Kidney (tissue), 14 donors: ENCODE results near the gene BOD1L1. TPM values are rescaled to one million over a fixed set of nuclear protein-coding genes. Genes with fewer than 3 reads are reported as not detected.

Experiments
- DNase-seq, 5 donors: peaks; one replicate each; pipeline ENCODE4 v3.0.0-alpha.2; 2013 to 2020
- FAIRE-seq: peaks from 2 replicates; lab custom pipeline; 2012; peaks lifted over from hg19 to GRCh38; lab: Jason Lieb, UNC
- H3K27ac ChIP-seq, 2 donors: one replicate each; pipeline ENCODE4 v1.7.0; 2013; ENCODE audit warnings: low read depth in 2 of 2, low read length in 2 of 2, inconsistent platforms in 1 of 2
- H3K27me3 ChIP-seq: one replicate; pipeline ENCODE4 v1.7.1; 2013; ENCODE audit warnings: low read length, inconsistent platforms; ENCODE audit not compliant: control insufficient read depth, insufficient read depth
- H3K36me3 ChIP-seq, 3 donors: one replicate each; pipeline versions ENCODE4 v1.7.0 to v1.7.1; 2013; ENCODE audit warnings: low read length in 3 of 3, control low read depth in 1 of 3, inconsistent platforms in 1 of 3; ENCODE audit not compliant: insufficient read depth in 3 of 3, control insufficient read depth in 2 of 3
- H3K4me1 ChIP-seq, 3 donors: one replicate each; pipeline versions ENCODE4 v1.7.0 to v1.7.1; 2013; ENCODE audit warnings: low read length in 3 of 3, inconsistent platforms in 1 of 3, low read depth in 1 of 3; ENCODE audit not compliant: control insufficient read depth in 2 of 3, insufficient read depth in 2 of 3
- H3K4me3 ChIP-seq, 3 donors: one replicate each; pipeline versions ENCODE4 v1.7.0 to v1.8.1; 2013; ENCODE audit warnings: low read length in 3 of 3, control low read depth in 1 of 3, inconsistent platforms in 1 of 3
- H3K9ac ChIP-seq, 3 donors: one replicate each; pipeline versions ENCODE4 v1.7.0 to v1.7.1; 2013; ENCODE audit warnings: low read length in 3 of 3, control low read depth in 1 of 3, inconsistent platforms in 1 of 3
- H3K9me3 ChIP-seq, 3 donors: one replicate each; pipeline versions ENCODE4 v1.7.0 to v1.7.1; 2013; ENCODE audit warnings: low read length in 3 of 3, control low read depth in 1 of 3, inconsistent platforms in 1 of 3; ENCODE audit not compliant: control insufficient read depth in 2 of 3, insufficient read depth in 1 of 3
- CTCF ChIP-seq: IDR thresholded peaks from 3 replicates; pipeline ENCODE4 v1.5.1; 2012; ENCODE audit warnings: mild to moderate bottlenecking, moderate library complexity, borderline replicate concordance; ENCODE audit not compliant: insufficient read depth; ENCODE audit errors: extremely low read depth
- intact Hi-C: fragments of 100-400 bp; cut with DNase I; formaldehyde crosslinking; loops from one replicate; pipeline ENCODE4 v1.11.1; 2022
- polyA plus RNA-seq: library from polyadenylated mRNA; stranded (reverse); fragments of 350-450 nt; fragmentation: Illumina TruSeq; extraction: RNeasy Lipid Tissue Mini Kit (QIAGEN cat#74804); gene quantifications from one replicate; pipeline ENCODE4 v1.2.3, GENCODE V29; 2014; ENCODE audit warnings: low read depth, low replicate concordance; ENCODE audit not compliant: insufficient read depth
- total RNA-seq: library from RNA; stranded (reverse); fragmentation: NEBNext Ultra II Directional; extraction: Animal tissue kit (Norgen Biotek cat#: 25700); gene quantifications from one replicate; pipeline ENCODE4 v1.2.1, GENCODE V29; 2021
- donor health status: control.
- donor health status: control.
- donor health status: control.
- donor health status: control.
- donor health status: control.
- donor health status: DM: yes; HTN: yes; CAD: no.
- donor health status: Normal renal cell carcinoma (clear cell type).

BOD1L1 gene
- total and polyA plus RNA-seq, 2 donors from 2014 or later: 9.0 to 45.6 TPM

DNA sequence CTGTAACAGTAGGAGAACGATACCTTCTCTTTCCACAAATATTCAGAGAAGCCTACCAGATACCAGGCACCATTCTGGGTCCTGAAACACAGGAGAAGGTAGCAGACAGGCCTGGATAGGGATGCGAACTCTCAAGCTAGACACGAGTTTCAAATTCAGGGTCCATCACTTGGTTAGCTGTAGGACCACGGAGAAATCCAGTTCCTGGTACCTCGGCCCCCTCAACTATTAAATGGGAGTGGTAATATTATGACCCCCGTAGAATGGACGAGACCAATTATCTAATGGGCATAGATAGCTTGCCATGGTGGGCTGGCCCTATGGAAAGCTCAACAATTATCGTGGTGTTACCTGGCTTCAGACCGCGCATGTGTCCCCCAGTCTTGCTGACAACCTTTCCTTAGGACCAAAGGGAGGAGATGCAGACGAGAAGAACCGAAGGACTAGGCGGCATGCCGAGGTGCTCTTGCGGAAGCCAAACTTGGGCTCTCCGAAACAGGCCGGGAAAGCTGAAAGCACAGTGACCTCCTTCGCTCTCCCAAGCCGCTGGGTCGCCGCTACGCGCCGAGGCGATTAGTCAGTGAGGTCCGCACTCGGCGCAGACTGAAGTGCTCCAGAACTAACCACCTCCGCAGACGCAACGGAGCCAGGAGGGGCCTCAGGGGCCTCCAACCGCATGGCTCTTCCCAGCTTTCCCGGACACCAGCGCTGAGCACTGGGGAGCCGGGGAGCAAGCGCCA lies 102.9 kb downstream of the BOD1L1 start:
- H3K4me1 ChIP-seq: no peaks in the 10 kb centered on the region
- H3K4me3 ChIP-seq: no peak overlapping the region
- H3K27ac ChIP-seq: no peak overlapping the region
- TF ChIP-seq CTCF: no peak
- intact Hi-C loops: no loop called here
- no peak overlapping the region for H3K9ac ChIP-seq
- H3K27me3 ChIP-seq: peaks cover 73% of the 10 kb centered on the region
- H3K9me3 ChIP-seq: peaks cover 0 to 11% (median 7%) of the 10 kb centered on the region in 3 donors
- FAIRE-seq (no peak), DNase-seq (peak in 2 of 5 donors; percentile 7 to 24)
- no peaks in the 10 kb centered on the region for H3K36me3 ChIP-seq

DNA sequence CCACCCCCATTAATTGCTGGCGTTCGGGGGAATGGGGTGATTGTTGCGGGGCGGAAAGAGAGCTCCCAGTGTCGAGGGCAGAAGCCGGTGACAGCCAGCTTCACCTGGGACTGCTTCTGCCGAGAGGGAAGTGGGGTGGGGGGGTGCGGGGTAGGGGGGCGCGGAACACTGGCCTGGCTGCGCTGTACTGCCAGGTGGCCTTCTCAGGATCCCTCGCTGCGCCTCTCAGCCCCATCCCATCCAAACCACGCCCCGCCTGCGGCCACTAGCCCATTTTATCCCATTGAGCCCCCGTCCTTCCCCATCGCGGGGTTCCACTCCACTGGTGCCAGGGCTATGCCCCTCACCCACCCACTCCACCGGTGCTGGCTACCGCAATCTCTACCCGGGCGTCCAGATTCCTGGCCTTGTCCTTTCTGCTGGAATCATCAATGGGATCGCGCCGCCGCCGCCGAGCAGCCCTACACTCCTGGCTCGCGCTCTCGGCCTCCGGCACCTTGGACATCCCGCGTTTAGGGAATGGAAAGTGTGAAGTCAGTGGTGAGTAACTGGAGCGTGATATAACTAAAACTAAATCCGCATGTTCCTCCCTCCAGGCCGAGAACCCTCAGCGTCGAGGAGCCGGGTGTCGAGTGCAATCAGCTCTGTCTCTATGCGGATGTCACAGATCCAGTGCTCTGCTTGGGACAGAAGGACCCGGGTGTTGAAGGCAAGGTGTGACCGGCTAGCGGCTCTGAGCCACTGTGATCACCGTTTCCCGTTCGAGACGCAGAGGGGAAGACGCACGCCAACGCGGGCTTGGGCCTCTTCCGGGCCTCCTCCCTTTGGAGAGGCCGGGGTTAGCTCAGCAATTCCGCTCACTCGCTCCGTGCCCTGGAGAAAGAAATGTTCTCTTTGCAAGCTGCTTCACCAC lies 103.7 kb downstream of the BOD1L1 start:
- Histone ChIP-seq H3K9me3 (peaks cover 0 to 11% (median 7%) of the 10 kb centered on the region in 3 donors), H3K27me3 (peaks cover 72% of the 10 kb centered on the region), H3K4me1 (no peaks in the 10 kb centered on the region), H3K27ac (no peak overlapping the region), H3K36me3 (no peaks in the 10 kb centered on the region), H3K9ac (no peak overlapping the region), H3K4me3 (no peak overlapping the region)
- intact Hi-C loops: no loop called here
- DNase-seq (peak in 2 of 5 donors; percentile 46), FAIRE-seq (no peak)
- no peak for TF ChIP-seq CTCF

- intact Hi-C loops: no loop called here
- Histone ChIP-seq H3K27ac (no peak overlapping the region), H3K9me3 (peaks cover 0 to 11% (median 7%) of the 10 kb centered on the region in 3 donors), H3K36me3 (no peaks in the 10 kb centered on the region), H3K4me1 (no peaks in the 10 kb centered on the region), H3K9ac (no peak overlapping the region), H3K27me3 (peaks cover 70% of the 10 kb centered on the region), H3K4me3 (no peak overlapping the region)
- DNase-seq: peak in 1 of 5 donors; percentile 10
- no peak for TF ChIP-seq CTCF
- FAIRE-seq: no peak
Observed at GRCh38 chr4:13523105-13523477, 104.4 kb downstream of the BOD1L1 start.
